IMR-90 (cell line): ENCODE results near the gene DCAF6. TPM values are rescaled to one million over a fixed set of nuclear protein-coding genes. Genes with fewer than 3 reads are reported as not detected.

Source experiments
- ATAC-seq: fragments of 200-7000 bp; cut with Tn5 transposase; 2 replicates; pipeline ENCODE4 v1.9.1; 2020; ENCODE audit warnings: low read depth, mild to moderate bottlenecking, moderate library complexity
- BruUV-seq: library from RNA; stranded (reverse); fragments of 400-500 nt; replicated peaks from 2 replicates; lab custom pipeline; 2021; lab: Mats Ljungman, UMichigan
- CTCF ChIA-PET: fragments of 300-600 bp; formaldehyde crosslinking; extraction: SDS; loops from one replicate; lab custom pipeline; 2021; ENCODE audit warnings: antibody characterized with exemption; lab: Yijun Ruan, JAX
- POLR2A ChIA-PET: fragments of 300-600 bp; sonication (Branson Sonifier 250); formaldehyde crosslinking; loops from one replicate; lab custom pipeline; 2022; ENCODE audit warnings: antibody characterized with exemption; ENCODE audit not compliant: unreplicated experiment; lab: Charles Lee
- DNase-seq: peaks from one replicate; pipeline ENCODE4 v3.0.0; 2013
- H2AFZ ChIP-seq: replicated peaks from 2 replicates; pipeline ENCODE3; 2013; ENCODE audit warnings: low read length, mild to moderate bottlenecking; ENCODE audit not compliant: poor library complexity
- H2AK5ac ChIP-seq: 2 replicates; pipeline ENCODE4 v1.6.1; 2013; ENCODE audit warnings: low read depth, low read length, inconsistent platforms
- H2AK9ac ChIP-seq: replicated peaks from 2 replicates; pipeline ENCODE3; 2013; ENCODE audit warnings: mild to moderate bottlenecking, low read depth, low read length, moderate library complexity; ENCODE audit not compliant: poor library complexity
- H2BK120ac ChIP-seq: 2 replicates; pipeline ENCODE4 v1.6.1; 2013; ENCODE audit warnings: low read depth, low read length, inconsistent platforms
- H2BK15ac ChIP-seq: 3 replicates; pipeline ENCODE4 v1.6.1; 2013; ENCODE audit warnings: low read depth, low read length, inconsistent platforms
- H2BK20ac ChIP-seq: 2 replicates; pipeline ENCODE4 v1.6.1; 2013; ENCODE audit warnings: low read depth, mild to moderate bottlenecking, inconsistent platforms, low read length, moderate library complexity
- H2BK5ac ChIP-seq: 2 replicates; pipeline ENCODE4 v1.6.1; 2013; ENCODE audit warnings: mild to moderate bottlenecking, low read depth, low read length, inconsistent platforms; ENCODE audit not compliant: poor library complexity, severe bottlenecking
- H3K14ac ChIP-seq: replicated peaks from 2 replicates; pipeline ENCODE4 v1.6.1; 2013; ENCODE audit warnings: low read depth, low read length, inconsistent platforms
- H3K18ac ChIP-seq: 2 replicates; pipeline ENCODE4 v1.6.1; 2013; ENCODE audit warnings: low read depth, low read length, control low read depth
- H3K23ac ChIP-seq: 2 replicates; pipeline ENCODE4 v1.6.1; 2013; ENCODE audit warnings: low read depth, low read length, inconsistent platforms
- H3K27ac ChIP-seq: 2 replicates; pipeline ENCODE4 v1.5.1; 2013; ENCODE audit warnings: mild to moderate bottlenecking, control low read depth, low read length; ENCODE audit not compliant: insufficient read depth
- H3K27me3 ChIP-seq: 2 replicates; pipeline ENCODE4 v1.6.1; 2013; ENCODE audit warnings: low read length; ENCODE audit not compliant: control insufficient read depth, insufficient read depth
- H3K36me3 ChIP-seq: 2 replicates; pipeline ENCODE4 v1.6.1; 2013; ENCODE audit warnings: low read length, mixed read lengths; ENCODE audit not compliant: control insufficient read depth, insufficient read depth
- H3K4ac ChIP-seq: 2 replicates; pipeline ENCODE4 v1.6.1; 2013; ENCODE audit warnings: low read depth, low read length, inconsistent platforms
- H3K4me1 ChIP-seq: 2 replicates; pipeline ENCODE4 v1.6.1; 2013; ENCODE audit warnings: low read length, mixed read lengths; ENCODE audit not compliant: control insufficient read depth, insufficient read depth
- H3K4me2 ChIP-seq: 2 replicates; pipeline ENCODE4 v1.6.1; 2013; ENCODE audit warnings: low read depth, mild to moderate bottlenecking, control low read depth, low read length, moderate library complexity
- H3K4me3 ChIP-seq: 2 replicates; pipeline ENCODE4 v1.5.1; 2013; ENCODE audit warnings: low read depth, mild to moderate bottlenecking, control low read depth, low read length, moderate library complexity; ENCODE audit not compliant: insufficient read depth
- H3K56ac ChIP-seq: 2 replicates; pipeline ENCODE4 v1.6.1; 2013; ENCODE audit warnings: low read length, inconsistent platforms; ENCODE audit not compliant: insufficient read depth; ENCODE audit errors: extremely low read depth
- H3K79me1 ChIP-seq, 2 experiments: 2 replicates each; pipeline ENCODE4 v1.6.1; 2013; ENCODE audit warnings: low read length in 2 of 2, inconsistent platforms in 1 of 2, low read depth in 1 of 2
- H3K9ac ChIP-seq: 2 replicates; pipeline ENCODE4 v1.6.1; 2013; ENCODE audit warnings: low read depth, low read length, control low read depth
- H3K9me1 ChIP-seq: 2 replicates; pipeline ENCODE4 v1.6.1; 2013; ENCODE audit warnings: low read length, inconsistent platforms; ENCODE audit not compliant: insufficient read depth
- H3K9me3 ChIP-seq: 2 replicates; pipeline ENCODE4 v1.6.1; 2013; ENCODE audit warnings: low read length; ENCODE audit not compliant: control insufficient read depth, insufficient read depth
- H4K20me1 ChIP-seq: 2 replicates; pipeline ENCODE4 v1.6.1; 2013; ENCODE audit warnings: low read length, inconsistent platforms; ENCODE audit not compliant: insufficient read depth
- H4K5ac ChIP-seq: 2 replicates; pipeline ENCODE4 v1.6.1; 2013; ENCODE audit warnings: mild to moderate bottlenecking, low read depth, low read length, control low read depth
- H4K8ac ChIP-seq, 2 experiments: 2 replicates each; pipeline ENCODE4 v1.6.1; 2013; ENCODE audit warnings: low read depth in 2 of 2, low read length in 2 of 2, control low read depth in 1 of 2, inconsistent platforms in 1 of 2
- H4K91ac ChIP-seq: 2 replicates; pipeline ENCODE4 v1.6.1; 2013; ENCODE audit warnings: low read depth, low read length, inconsistent platforms; ENCODE audit not compliant: insufficient read depth
- CEBPB ChIP-seq: IDR thresholded peaks from 2 replicates; pipeline ENCODE4 v1.6.1; 2012; ENCODE audit warnings: low read depth, low read length, improper control_type of control experiment
- CHD1 ChIP-seq: IDR thresholded peaks from 2 replicates; pipeline ENCODE4 v1.6.1; 2012; ENCODE audit warnings: low read depth, low read length, improper control_type of control experiment
- MAFK ChIP-seq: IDR thresholded peaks from 2 replicates; pipeline ENCODE4 v1.6.1; 2012; ENCODE audit warnings: low read depth, low read length, improper control_type of control experiment
- MXI1 ChIP-seq: IDR thresholded peaks from 2 replicates; pipeline ENCODE4 v1.6.1; 2012; ENCODE audit warnings: low read depth, mild to moderate bottlenecking, low read length, moderate library complexity, borderline replicate concordance
- RAD21 ChIP-seq: IDR thresholded peaks from 2 replicates; pipeline ENCODE4 v1.6.1; 2012; ENCODE audit warnings: low read length, improper control_type of control experiment
- RCOR1 ChIP-seq: IDR thresholded peaks from 2 replicates; pipeline ENCODE4 v1.6.1; 2012; ENCODE audit warnings: mild to moderate bottlenecking, low read length, improper control_type of control experiment; ENCODE audit not compliant: insufficient replicate concordance
- RFX5 ChIP-seq: IDR thresholded peaks from 2 replicates; pipeline ENCODE4 v1.8.0; 2012; ENCODE audit warnings: low read depth, mild to moderate bottlenecking, low read length, moderate library complexity
- WGBS, 2 experiments: methylation state at CpG; one replicate each; pipeline versions ENCODE4 v1.1.5 to v1.1.7; 2013; ENCODE audit warnings: missing lambda C conversion rate in 2 of 2; ENCODE audit not compliant: insufficient read length in 1 of 2; ENCODE audit errors: extremely low coverage in 2 of 2; 5-methylcytosine and 5-hydroxymethylcytosine counted together
- dilution Hi-C: fragments of 300-500 bp; cut with HindIII; formaldehyde crosslinking; loops from one replicate; pipeline ENCODE4 v1.14.3; 2018; ENCODE audit warnings: low sequenced_read_pairs; ENCODE audit not compliant: unreplicated experiment
- in situ Hi-C: fragments of 300-500 bp; cut with MboI; formaldehyde crosslinking; loops from 3 replicates; pipeline ENCODE4 v1.14.3; 2019; ENCODE audit warnings: low sequenced_read_pairs, inconsistent platforms, mixed read lengths
- intact Hi-C: fragments of 100-400 bp; cut with micrococcal nuclease; formaldehyde crosslinking; loops from 2 replicates; pipeline ENCODE4 v1.10.0; 2022
- polyA plus RNA-seq, 3 experiments: library from polyadenylated mRNA; depleted of rRNA; stranded (reverse); fragments of >200 nt; gene quantifications; 2 replicates each; pipeline ENCODE4 v1.2.3, GENCODE V29; 2012; ENCODE audit warnings: low replicate concordance in 1 of 3
- total RNA-seq: library from RNA; depleted of rRNA; stranded (reverse); fragments of >200 nt; gene quantifications from 2 replicates; pipeline ENCODE4 v1.2.3, GENCODE V29; 2012

DCAF6 gene
- total and polyA plus RNA-seq, 2 of the 4 experiments (the other 2 are of a cell fraction), result 60.4 to 88.7 TPM

- dilution Hi-C loops, result no loop called here
- Histone ChIP-seq H3K36me3 (peaks cover 5% of the 10 kb centered on the region), H4K20me1 (no peaks in the 10 kb centered on the region), H3K4ac (no peak overlapping the region), H2AK5ac (no peak overlapping the region), H3K9me1 (no peaks in the 10 kb centered on the region), H2AK9ac (no peak overlapping the region), H4K91ac (no peak overlapping the region), H2BK20ac (no peak overlapping the region), H2AFZ (no peak overlapping the region), H3K18ac (no peak overlapping the region), H3K4me3 (no peak overlapping the region), H3K23ac (no peak overlapping the region), H3K9ac (no peak overlapping the region), H3K79me1 (peaks cover 3 to 9% of the 10 kb centered on the region in 2 experiments; a peak in 2 of 4 replicates), H3K56ac (no peak overlapping the region), H3K27me3 (no peaks in the 10 kb centered on the region), H3K4me1 (no peaks in the 10 kb centered on the region), H2BK15ac (no peak overlapping the region), H3K9me3 (no peaks in the 10 kb centered on the region), H2BK5ac (no peak overlapping the region), H4K5ac (no peak overlapping the region), H2BK120ac (no peak overlapping the region), H4K8ac (no peak overlapping the region), H3K14ac (no peak overlapping the region), H3K4me2 (no peak overlapping the region), H3K27ac (no peak overlapping the region)
- no CpG with 5 or more reads among the region's 5 CpGs for WGBS, 2 experiments
- DNase-seq, result no peak
- in situ Hi-C loops, result no loop called here
- POLR2A ChIA-PET, result no interaction called here
- CTCF ChIA-PET, result no interaction called here
- no TSS peak for BruUV-seq
- intact Hi-C loops, result no loop called here
- ATAC-seq, result no peak
- TF ChIP-seq RFX5, result no peak
- no peak for TF ChIP-seq CEBPB
- TF ChIP-seq CHD1, result no peak
- no peak for TF ChIP-seq MXI1
- no peak for TF ChIP-seq RCOR1
- no peak for TF ChIP-seq MAFK
- no peak for TF ChIP-seq RAD21
Observed at GRCh38 chr1:168035345-168035744, 98.9 kb downstream of the DCAF6 start.
